HG02938 (cell line): ENCODE data around the gene CBARP.
"Not testable (repeated sequence)": the region's sequence is repeated elsewhere in the genome, so short reads cannot be mapped to it uniquely, and the experiment has no call there.

ENCODE experiments used
- ATAC-seq: cut with Tn5 transposase; IDR thresholded peaks from one replicate; pipeline ENCODE4 v1.9.1; 2021; ENCODE audit warnings: mild to moderate bottlenecking, moderate library complexity; ENCODE audit not compliant: unreplicated experiment

The CBARP gene

DNA sequence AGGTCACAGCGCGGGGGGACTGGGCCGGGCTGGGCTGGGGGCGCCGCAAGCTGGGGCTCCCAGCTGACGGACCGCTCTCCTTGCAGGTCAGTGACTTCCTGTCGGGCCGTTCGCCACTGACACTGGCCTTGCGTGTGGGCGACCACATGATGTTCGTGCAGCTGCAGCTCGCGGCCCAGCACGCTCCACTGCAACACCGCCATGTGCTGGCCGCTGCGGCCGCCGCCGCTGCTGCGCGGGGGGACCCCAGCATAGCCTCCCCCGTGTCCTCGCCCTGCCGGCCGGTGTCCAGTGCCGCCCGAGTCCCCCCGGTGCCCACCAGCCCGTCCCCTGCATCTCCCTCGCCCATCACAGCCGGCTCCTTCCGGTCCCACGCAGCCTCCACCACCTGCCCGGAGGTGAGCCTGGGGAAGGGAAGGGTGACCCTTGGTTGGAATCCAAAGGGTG, 16.3 kb upstream of the CBARP start:
- no peak for ATAC-seq

DNA sequence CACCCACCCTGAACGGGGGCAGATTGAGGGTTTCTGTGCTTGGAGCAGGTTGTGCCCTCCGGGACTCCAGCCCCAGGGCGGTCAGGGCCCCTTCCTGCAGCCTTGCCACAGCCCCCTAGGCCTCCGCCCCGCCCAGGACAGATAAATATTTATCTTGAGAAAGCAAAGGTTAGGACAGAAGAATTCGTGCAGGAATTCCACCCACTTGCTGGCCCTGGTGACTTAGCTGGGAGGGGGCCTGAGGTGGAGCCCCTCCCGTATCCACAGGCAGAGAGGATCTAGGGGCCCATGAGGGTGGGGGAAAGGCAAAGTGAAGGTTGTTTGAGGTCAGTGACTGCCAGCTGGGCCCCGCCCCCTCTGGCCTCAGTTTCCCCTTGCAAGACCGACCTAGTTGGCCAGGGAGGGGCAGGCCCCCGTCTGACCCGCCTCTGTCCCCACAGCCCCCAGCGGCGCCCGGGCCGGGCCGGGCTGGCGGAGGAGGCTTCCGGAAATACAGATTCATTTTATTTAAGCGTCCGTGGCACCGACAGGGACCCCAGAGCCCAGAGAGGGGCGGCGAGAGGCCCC, 15.8 kb upstream of the CBARP start:
- ATAC-seq: no peak

GRCh38 chr19:1252821-1253513, 15.2 kb upstream of the CBARP start:
- ATAC-seq: no peak

DNA sequence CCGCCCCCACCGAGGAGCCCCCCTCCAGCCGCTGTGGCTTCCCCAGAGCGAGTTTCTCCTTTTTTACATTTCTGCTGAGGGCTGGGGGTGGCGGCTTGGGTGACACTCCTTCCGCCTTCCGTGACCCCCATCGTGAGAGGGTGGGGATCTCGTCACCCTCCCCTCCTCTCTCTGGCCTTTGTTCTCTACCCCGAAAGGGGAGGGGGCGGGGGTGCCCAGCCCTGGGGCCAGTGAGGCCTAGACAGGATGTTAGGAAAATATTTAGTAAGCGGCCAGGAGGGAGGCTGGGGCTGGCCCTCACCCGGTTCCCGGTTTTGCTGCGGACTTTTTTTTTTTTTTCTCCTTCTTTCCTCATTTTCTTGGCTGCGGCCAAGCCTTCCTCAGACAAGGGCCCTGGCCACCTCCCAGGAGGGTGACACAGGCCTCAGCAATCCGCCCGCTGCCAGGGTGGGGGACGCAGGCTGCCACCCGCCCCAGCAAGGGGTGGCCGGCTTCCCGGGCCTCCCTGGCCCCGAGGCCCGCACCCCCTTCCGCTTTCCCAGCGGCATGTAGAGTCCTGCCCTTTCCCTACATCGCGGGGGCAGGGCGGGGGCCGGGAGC, 14.5 kb upstream of the CBARP start:
- no peak for ATAC-seq

GRCh38 chr19:1251330-1252220, 13.8 kb upstream of the CBARP start:
- no peak for ATAC-seq

DNA sequence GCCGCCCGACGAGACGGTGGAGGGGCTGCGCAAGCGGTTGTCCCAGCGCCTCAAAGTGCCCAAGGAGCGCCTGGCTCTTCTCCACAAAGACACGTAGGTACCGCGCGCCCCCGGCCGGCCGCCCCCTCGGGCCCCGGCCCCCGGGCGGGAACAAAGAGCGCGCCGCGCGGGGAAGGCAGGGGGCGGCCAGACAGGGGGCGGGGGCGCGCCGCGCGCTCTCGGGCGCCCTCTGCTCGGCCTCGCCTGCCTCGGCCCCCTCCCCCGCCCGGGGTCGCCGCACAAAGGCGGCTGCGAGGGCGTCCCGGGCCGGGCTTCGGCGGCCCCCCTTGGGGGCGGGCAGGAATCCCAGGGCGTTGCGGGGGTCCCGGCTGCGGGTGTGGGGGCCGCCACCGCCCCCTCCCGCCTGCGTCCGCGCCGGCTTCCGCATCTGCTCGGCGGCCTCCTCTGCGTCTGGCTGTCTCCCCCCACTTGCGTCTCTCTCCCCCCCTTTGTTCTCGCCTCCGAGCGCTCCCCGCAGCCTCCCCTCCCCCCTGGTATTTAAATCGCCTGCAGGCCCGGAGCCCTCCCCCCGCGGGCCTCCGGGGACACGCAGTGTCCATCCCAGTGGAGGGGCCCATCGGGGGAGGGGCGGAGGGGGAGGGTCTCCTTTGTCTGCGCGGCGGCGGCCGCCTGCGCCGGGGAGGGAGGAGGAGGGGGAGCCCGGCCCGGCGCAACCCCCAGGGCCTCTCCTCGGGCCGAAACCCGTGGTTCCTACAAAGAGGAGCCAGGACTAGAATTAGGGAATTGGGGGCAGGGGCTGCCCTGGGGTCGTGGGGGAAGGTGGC, 12.8 kb upstream of the CBARP start:
- ATAC-seq: no peak

GRCh38 chr19:1249990-1250436, 12.2 kb upstream of the CBARP start:
- ATAC-seq: no peak

DNA sequence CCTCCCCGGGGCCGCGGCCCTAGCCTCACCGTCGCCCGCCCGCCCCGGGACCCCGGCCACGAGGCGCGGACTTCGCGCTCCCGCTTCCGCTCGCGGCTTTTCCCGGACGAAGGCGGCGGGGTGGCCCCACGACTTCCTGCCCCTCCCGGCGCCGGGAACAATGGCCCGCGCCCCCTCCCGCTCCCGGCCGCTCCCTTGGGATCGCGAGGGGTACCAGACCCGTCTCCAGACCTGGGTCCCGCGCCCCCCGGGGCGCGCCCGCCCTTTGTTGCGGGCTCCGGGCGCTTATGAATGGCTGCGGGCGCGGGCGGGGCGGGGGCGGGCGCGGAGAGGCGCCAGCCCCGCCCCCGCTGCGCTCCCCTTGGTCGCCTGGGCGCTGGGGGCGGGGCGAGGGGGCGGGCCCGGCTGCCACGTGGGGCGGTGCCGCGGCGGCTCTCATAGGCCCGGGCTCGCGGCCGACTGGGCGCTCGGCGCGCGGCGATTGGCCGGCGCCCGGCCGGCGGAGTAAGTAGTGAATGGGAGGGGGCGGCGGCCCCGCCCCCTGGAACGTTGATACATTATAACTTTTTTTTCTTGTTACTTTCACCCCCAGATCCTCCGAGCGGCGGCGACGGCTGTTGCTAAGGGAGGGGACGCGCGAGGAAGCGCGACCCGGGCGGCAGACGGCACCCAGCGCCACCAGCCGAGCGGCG, 11.6 kb upstream of the CBARP start:
- peak; percentile 45 for ATAC-seq

GRCh38 chr19:1248786-1249297, 11.0 kb upstream of the CBARP start:
- ATAC-seq: peak; percentile 25

DNA sequence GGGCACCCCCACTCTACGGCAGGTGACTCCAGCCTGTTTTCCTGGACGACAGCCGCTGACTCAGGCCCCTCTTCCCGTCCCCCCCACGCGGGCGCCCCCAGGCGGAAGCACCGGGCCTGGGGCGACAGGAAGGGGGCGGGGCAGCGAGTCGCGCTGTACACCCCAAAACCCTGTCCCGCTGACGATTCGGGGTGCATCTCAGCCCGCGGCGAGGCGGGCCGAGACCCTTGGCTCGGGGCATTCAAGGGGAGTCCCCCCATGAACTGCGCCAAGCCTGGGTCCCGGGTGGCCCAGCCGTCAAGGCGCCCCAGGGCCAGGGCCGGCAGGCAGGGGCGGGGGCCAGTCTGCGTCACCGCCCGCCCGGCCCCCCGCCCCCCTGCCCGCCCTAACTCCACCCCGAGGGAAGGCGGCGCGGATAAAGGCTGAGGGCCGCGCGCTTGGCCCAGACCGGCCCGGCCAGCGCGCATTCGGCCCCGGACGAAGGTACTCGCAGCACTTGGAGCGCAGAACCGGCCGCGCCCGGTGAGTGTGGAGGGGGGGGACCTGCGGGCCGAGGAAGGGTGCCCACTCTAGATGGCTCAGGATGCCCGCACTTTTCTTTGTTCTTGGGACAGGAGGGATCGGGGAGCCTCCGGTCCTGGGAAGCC, 10.5 kb upstream of the CBARP start, which contains the start of gene MIDN:
TSS of gene MIDN (plus strand) at position 445 of the 647 bp plus-strand sequence. CDS start 1,714 bp downstream, outside the sequence.
- peak; percentile 3 for ATAC-seq

DNA sequence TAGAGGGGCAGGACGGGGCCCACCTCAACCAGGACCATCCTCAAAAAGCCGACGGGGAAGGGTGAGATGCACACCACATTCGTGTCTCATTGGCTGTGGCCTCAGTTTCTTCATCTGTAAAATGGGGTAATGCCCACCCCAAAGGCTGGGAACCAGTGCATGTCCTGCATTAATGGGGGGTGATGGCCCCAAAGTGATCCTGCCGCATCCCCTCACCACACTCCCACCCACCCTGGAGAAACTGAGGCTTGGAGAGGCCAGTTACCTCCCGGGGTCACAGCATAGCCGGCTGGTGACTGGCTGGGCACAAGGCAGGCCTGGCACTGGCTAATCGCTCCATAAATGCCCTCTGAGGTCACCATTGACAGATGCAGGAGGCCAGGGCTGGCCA, 9.9 kb upstream of the CBARP start:
- ATAC-seq: no peak

DNA sequence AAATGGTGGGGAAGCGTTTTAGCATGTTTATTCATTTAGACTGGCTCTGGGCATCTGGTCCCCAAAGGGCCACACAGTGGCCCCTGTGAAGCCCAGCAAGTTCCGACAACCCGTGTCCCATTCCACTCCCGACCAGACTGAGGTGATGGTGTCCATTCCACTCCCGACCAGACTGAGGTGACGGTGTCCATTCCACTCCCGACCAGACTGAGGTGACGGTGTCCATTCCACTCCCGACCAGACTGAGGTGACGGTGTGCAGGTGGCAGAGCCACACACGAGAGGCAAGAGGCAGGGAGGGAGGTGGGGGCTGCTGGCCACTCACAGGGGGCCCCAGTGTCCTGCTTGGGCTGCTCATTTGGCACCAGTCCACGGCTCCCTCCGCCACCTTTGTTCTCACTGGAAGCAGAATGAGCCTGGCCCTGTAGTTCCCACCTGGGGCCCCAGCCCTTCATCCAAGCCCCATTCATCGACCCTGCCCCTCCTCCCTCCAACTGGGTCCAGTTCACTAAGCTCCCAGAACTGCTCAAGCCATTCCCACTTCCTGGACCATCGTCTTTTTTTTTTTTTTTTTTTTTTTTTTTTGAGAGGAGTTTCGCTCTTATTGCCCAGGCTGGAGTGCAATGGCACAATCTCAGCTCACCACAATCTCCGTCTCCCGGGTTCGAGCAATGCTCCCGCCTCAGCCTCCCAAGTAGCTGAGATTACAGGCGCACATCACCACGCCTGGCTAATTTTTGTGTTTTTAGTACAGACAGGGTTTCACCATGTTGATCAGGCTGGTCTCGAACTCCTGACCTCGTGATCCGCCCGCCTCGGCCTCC, 8.7 kb upstream of the CBARP start:
- ATAC-seq: not testable (repeated sequence)

GRCh38 chr19:1245494-1246264, 7.9 kb upstream of the CBARP start:
- no peak for ATAC-seq

DNA sequence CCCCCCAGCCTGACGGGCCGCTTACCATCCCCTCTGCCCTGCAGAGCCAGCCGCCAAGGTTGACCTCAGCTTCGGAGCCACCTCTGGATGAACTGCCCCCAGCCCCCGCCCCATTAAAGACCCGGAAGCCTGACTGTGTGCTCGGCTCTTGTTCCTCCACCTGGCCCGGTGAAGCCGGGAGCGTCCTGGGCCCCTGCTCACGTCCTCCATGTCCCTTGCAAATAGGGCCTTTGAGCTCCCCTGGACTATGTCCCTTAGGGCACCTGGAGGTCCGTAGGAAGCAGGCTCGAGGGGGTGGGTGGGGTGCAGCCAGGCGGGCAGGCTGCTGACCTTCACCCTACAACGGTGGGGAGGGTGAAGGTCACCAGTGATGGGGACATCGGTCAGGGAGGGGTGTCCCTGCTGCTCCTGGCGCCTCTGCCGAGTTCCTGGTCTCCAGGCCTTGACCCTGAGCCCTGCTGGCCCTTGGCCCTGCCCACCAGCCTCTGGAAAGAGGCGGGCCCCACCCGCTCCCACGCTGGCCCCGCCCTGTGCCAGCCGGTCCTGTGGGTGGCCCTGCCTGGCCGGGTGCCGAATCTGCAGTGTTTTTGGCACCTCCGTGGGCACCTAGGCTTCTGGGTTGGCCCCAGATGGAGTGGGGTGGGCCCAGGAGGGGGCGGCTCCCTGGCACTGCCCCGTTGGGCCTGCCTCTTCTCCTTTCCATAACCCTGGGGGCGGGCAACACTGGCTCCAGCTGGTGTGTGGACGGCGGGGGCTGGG, 7.1 kb upstream of the CBARP start:
- no peak for ATAC-seq

GRCh38 chr19:1243768-1244692, 6.2 kb upstream of the CBARP start:
- no peak for ATAC-seq
